ENCODE measurements around the gene KCNE2.
"Not testable (repeated sequence)": the region's sequence is repeated elsewhere in the genome, so short reads cannot be mapped to it uniquely, and the experiment has no call there.

DNA sequence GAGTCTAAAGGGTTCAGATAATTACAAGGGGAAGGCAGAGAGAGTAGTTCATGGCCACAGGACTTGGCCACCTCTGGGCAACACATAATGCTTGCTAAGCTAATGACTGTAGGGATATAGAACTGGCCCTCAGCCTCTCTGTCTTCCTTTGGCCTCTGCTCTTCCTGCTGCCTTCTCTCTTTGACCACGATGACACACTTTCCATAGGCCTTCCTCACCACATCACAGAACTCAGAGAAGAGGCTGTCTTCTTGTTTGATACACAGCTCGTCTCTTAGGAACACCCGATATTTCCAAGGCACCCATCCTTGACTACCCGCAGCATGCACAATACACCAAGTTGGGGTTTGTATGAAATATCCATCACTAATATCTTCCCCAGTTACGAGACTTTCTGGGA is 36.7 kb downstream of the KCNE2 start:
- TF ChIP-seq, protein P1, sequence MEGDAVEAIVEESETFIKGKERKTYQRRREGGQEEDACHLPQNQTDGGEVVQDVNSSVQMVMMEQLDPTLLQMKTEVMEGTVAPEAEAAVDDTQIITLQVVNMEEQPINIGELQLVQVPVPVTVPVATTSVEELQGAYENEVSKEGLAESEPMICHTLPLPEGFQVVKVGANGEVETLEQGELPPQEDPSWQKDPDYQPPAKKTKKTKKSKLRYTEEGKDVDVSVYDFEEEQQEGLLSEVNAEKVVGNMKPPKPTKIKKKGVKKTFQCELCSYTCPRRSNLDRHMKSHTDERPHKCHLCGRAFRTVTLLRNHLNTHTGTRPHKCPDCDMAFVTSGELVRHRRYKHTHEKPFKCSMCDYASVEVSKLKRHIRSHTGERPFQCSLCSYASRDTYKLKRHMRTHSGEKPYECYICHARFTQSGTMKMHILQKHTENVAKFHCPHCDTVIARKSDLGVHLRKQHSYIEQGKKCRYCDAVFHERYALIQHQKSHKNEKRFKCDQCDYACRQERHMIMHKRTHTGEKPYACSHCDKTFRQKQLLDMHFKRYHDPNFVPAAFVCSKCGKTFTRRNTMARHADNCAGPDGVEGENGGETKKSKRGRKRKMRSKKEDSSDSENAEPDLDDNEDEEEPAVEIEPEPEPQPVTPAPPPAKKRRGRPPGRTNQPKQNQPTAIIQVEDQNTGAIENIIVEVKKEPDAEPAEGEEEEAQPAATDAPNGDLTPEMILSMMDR (IDR thresholded peaks at IDR 0.05), result not testable (repeated sequence)
- not testable (repeated sequence) for TF ChIP-seq POLR2AphosphoS5 (IDR thresholded peaks at IDR 0.05)

Data from breast epithelium (tissue), 3 donors.